ENCODE results near the gene CD46.
A peak's percentile ranks its signal among the peaks of the same experiment; 100 is the strongest.
"Not testable (repeated sequence)": the region's sequence is repeated elsewhere in the genome, so short reads cannot be mapped to it uniquely, and the experiment has no call there.

Gene CD46

GRCh38 chr1:207755846-207756693, 4.2 kb downstream of the CD46 start:
- DNase-seq (ENCODE audit: low read depth): peak; percentile 78
- no peak overlapping the region for H3K4me3 ChIP-seq (ENCODE audit: low read length)
- no peak for TF ChIP-seq CTCF (IDR thresholded peaks at IDR 0.05; ENCODE audit: insufficient read depth, low read depth, low read length, missing control alignments)

GRCh38 chr1:207762622-207763021, 10.8 kb downstream of the CD46 start:
- no peak for TF ChIP-seq CTCF (IDR thresholded peaks at IDR 0.05; ENCODE audit: insufficient read depth, low read depth, low read length, missing control alignments)

GRCh38 chr1:207763091-207763490, 11.2 kb downstream of the CD46 start:
- no peak for DNase-seq (ENCODE audit: low read depth)
- H3K4me3 ChIP-seq (ENCODE audit: low read length): no peak overlapping the region
- no peak for TF ChIP-seq CTCF (IDR thresholded peaks at IDR 0.05; ENCODE audit: insufficient read depth, low read depth, low read length, missing control alignments)

More at GRCh38 chr1:207762622-207763021, 10.8 kb downstream of the CD46 start:
- no peak for DNase-seq (ENCODE audit: low read depth)
- no peak overlapping the region for H3K4me3 ChIP-seq (ENCODE audit: low read length)

GRCh38 chr1:207763972-207764371, 12.1 kb downstream of the CD46 start:
- TF ChIP-seq CTCF (IDR thresholded peaks at IDR 0.05; ENCODE audit: insufficient read depth, low read depth, low read length, missing control alignments): no peak
- no peak for DNase-seq (ENCODE audit: low read depth)
- no peak overlapping the region for H3K4me3 ChIP-seq (ENCODE audit: low read length)

GRCh38 chr1:207766569-207766968, 14.7 kb downstream of the CD46 start:
- DNase-seq (ENCODE audit: low read depth): no peak
- no peak overlapping the region for H3K4me3 ChIP-seq (ENCODE audit: low read length)
- TF ChIP-seq CTCF (IDR thresholded peaks at IDR 0.05; ENCODE audit: insufficient read depth, low read depth, low read length, missing control alignments): no peak

- not testable (repeated sequence) for DNase-seq (ENCODE audit: low read depth); H3K4me3 ChIP-seq (ENCODE audit: low read length)
These were observed 18.7 kb downstream of the CD46 start for GRCh38 chr1:207770514-207770913.

- H3K4me3 ChIP-seq (ENCODE audit: low read length); DNase-seq (ENCODE audit: low read depth): not testable (repeated sequence)
These were observed 24.2 kb downstream of the CD46 start for GRCh38 chr1:207776045-207776444.

GRCh38 chr1:207777412-207777811, 25.6 kb downstream of the CD46 start:
- H3K4me3 ChIP-seq (ENCODE audit: low read length): not testable (repeated sequence)

More at GRCh38 chr1:207777412-207777811, 25.6 kb downstream of the CD46 start:
- not testable (repeated sequence) for DNase-seq (ENCODE audit: low read depth)

Measured in epithelial cell of esophagus (primary cell).